Colonic mucosa (tissue), 4 donors: ENCODE results near the gene MAPRE3. TPM values are rescaled to one million over a fixed set of nuclear protein-coding genes. Genes with fewer than 3 reads are reported as not detected.
"Not testable (repeated sequence)": the region's sequence is repeated elsewhere in the genome, so short reads cannot be mapped to it uniquely, and the experiment has no call there.

Source experiments
- DNase-seq: peaks from one replicate; pipeline ENCODE4 v3.0.0-alpha.2; 2020
- H3K27ac ChIP-seq: fragments of 200-600 bp; one replicate; pipeline ENCODE4 v1.8.0; 2021
- H3K27me3 ChIP-seq: fragments of 200-600 bp; one replicate; pipeline ENCODE4 v1.8.0; 2021
- H3K36me3 ChIP-seq: fragments of 200-600 bp; one replicate; pipeline ENCODE4 v1.8.0; 2021
- H3K4me1 ChIP-seq: fragments of 200-600 bp; one replicate; pipeline ENCODE4 v1.8.0; 2021; ENCODE audit warnings: mild to moderate bottlenecking
- H3K4me3 ChIP-seq: fragments of 200-600 bp; one replicate; pipeline ENCODE4 v1.8.0; 2021
- H3K9ac ChIP-seq, 2 donors: one replicate each; pipeline ENCODE4 v1.7.0; 2013; ENCODE audit warnings: control low read depth in 2 of 2, low read depth in 2 of 2, low read length in 2 of 2
- H3K9me3 ChIP-seq: fragments of 200-600 bp; one replicate; pipeline ENCODE4 v1.8.0; 2021
- intact Hi-C: fragments of 100-400 bp; cut with DNase I; formaldehyde crosslinking; loops from one replicate; pipeline ENCODE4 v1.14.1; 2022
- total RNA-seq, 2 donors: library from RNA; stranded (reverse); fragmentation: NEBNext Ultra II Directional in 1 of 2; extraction: Animal tissue kit (Norgen Biotek cat#: 25700) in 1 of 2; gene quantifications; one replicate each; pipeline ENCODE4 v1.2.1, GENCODE V29; 2021
- TF ChIP-seq, protein P1 (sequence below): fragments of 200-600 bp; IDR thresholded peaks from one replicate; pipeline ENCODE4 v1.8.0; 2022; ENCODE audit warnings: antibody characterized with exemption, mild to moderate bottlenecking
- donor health status: healthy.
- donor health status: DM: no; HTN: no; CAD: no.
- donor health status: DM: no; HTN: no; CAD: no.

The MAPRE3 gene
- total RNA-seq: 10 to 100 TPM; 21.6 to 22.0 TPM

DNA sequence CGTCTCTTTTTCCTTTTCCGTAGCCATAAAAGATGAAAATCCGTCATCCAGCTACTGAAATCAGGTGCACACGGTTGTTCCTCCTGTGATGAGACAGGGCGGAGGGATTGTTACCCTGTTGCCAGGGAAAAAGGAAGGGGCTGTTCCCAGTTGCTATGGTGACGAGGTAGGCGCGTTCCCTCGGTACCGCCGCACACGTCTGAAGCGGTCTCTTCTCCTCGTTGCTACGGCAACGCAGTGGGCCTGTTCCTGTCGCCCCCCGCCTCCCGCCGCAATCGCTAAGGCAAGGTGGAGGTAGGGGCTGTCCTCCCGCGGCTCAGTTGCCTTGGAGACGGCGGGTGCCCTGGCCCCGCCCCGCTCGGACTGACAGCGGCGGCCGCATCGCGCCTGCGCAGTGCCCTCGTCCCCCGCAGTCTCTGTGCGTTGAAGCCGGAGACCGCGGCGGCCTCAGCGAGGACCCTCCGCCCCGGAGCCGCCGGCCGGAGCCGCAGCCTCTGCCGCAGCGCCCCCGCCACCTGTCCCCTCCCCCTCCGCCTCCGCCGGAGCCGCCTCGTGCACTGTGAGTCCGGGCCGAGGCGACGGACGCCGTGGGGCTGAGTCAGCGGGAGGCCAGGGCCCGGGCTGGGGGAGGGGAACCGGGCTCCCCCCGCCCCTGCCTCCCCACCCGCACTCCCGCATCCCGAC is at the start of gene MAPRE3:
MAPRE3 (plus strand) TSS at position 394 of the 684 bp plus-strand sequence. CDS start 51,582 bp downstream, outside the sequence.
- Histone ChIP-seq H3K4me1 (no peaks in the 10 kb centered on the region), H3K9me3 (no peaks in the 10 kb centered on the region), H3K36me3 (no peaks in the 10 kb centered on the region), H3K27ac (peak within 1 kb of the TSS; percentile 40), H3K9ac (peak within 1 kb of the TSS; percentile 48 to 67), H3K27me3 (no peaks in the 10 kb centered on the region), H3K4me3 (peak within 1 kb of the TSS; percentile 73)
- DNase-seq: peak; percentile 85
- TF ChIP-seq, protein P1, sequence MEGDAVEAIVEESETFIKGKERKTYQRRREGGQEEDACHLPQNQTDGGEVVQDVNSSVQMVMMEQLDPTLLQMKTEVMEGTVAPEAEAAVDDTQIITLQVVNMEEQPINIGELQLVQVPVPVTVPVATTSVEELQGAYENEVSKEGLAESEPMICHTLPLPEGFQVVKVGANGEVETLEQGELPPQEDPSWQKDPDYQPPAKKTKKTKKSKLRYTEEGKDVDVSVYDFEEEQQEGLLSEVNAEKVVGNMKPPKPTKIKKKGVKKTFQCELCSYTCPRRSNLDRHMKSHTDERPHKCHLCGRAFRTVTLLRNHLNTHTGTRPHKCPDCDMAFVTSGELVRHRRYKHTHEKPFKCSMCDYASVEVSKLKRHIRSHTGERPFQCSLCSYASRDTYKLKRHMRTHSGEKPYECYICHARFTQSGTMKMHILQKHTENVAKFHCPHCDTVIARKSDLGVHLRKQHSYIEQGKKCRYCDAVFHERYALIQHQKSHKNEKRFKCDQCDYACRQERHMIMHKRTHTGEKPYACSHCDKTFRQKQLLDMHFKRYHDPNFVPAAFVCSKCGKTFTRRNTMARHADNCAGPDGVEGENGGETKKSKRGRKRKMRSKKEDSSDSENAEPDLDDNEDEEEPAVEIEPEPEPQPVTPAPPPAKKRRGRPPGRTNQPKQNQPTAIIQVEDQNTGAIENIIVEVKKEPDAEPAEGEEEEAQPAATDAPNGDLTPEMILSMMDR: no peak
- intact Hi-C loops: no loop called here

DNA sequence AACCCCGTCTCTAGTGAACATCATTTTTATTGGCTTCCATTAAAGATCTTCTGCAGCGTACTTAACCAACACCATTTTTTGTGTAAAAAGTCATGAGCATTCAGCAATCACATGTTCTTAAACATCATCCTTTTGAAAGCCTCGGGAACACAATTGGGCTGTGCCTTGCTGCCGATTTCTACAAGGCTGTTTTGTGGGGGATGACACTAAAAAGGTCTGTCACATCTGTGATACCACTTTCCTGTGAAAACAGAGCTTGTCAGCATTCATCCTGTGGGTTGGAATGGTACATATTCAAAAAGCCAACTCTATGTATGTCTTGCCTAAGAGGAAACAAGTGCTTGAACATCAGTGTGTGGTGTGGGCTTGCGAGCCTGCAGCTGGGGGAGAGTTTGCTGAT is 49.1 kb upstream of the MAPRE3 start:
- DNase-seq: no peak
- intact Hi-C loops: no loop called here
- no peaks in the 10 kb centered on the region for H3K36me3 ChIP-seq
- H3K9ac ChIP-seq: no peak overlapping the region
- no peaks in the 10 kb centered on the region for H3K9me3 ChIP-seq
- H3K27ac ChIP-seq: no peak overlapping the region
- no peak overlapping the region for H3K4me3 ChIP-seq
- no peaks in the 10 kb centered on the region for H3K4me1 ChIP-seq
- no peaks in the 10 kb centered on the region for H3K27me3 ChIP-seq
- TF ChIP-seq, protein P1: no peak

DNA sequence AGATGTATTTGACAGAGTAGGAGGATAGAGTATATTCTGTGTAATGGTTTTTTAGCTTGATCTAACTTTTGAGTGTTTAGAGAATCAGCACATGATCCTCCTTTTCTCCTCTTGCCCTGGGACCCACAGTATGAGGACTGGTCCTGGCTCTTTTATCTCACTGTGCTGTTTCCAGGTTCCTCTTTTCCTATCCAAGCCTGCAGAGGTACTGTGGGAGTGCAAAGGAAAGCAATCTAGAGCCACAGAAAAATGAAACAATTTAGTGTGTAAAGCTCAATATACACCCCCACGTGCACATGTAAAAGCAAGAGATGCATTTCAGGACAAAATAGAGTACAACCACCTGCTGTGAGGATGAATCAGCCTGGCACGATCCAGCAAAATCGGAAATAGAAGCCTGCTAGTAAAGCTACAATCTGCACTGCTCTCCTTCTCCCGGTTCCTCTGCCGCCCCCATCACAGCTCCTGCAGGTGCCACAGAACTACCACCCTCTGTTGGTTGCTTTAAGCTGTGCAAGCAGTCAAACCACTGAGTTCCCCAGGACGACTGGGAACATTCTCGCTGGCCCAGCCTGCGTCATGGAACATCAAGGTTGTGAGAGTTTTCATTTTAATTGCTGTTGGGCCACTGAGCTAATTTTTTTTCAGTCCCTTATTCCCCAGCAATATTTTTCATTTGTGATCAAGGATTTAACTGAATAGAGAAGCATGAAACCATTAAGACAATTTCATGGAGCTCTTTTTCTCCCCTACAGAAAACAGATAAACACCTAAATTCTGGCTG is 47.8 kb upstream of the MAPRE3 start:
- H3K9me3 ChIP-seq: no peaks in the 10 kb centered on the region
- H3K36me3 ChIP-seq: no peaks in the 10 kb centered on the region
- DNase-seq: peak; percentile 26
- intact Hi-C loops: no loop called here
- TF ChIP-seq, protein P1: peak; percentile 47
- H3K4me1 ChIP-seq: no peaks in the 10 kb centered on the region
- no peak overlapping the region for H3K4me3 ChIP-seq
- no peaks in the 10 kb centered on the region for H3K27me3 ChIP-seq
- H3K9ac ChIP-seq: no peak overlapping the region
- no peak overlapping the region for H3K27ac ChIP-seq

DNA sequence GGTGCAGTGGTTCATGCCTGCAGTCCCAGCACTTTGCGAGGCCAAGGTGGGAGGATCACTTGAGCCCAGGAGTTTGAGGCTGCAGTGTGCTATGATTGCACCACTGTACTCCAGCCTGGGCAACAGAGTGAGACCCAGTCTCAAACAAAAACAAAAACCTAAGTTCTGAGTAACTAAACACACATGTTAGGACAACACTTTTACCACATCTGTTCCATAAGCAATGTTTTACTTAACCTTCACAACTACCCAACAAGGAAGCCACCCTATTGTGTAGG is 47.3 kb upstream of the MAPRE3 start:
- DNase-seq, H3K4me1 ChIP-seq, H3K4me3 ChIP-seq, H3K9me3 ChIP-seq, H3K27me3 ChIP-seq, H3K9ac ChIP-seq, H3K36me3 ChIP-seq, H3K27ac ChIP-seq, intact Hi-C loops: not testable (repeated sequence)

DNA sequence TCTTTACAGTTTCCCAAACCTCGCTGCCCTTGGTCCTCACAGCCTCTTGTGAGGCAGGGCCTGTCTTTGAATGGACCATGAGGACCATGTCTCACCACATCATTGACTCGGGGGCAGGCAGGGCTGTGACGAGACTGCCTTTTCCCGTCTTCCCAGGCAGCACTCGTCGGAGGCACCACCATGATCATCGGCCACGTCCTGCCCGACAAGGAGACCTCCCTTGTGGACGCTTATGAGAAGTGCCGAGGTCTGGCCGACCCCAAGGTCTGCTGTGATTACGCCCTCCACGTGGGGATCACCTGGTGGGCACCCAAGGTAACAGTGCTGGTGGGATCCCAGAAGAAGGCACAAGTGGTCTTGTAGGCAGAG is 45.7 kb upstream of the MAPRE3 start:
- Histone ChIP-seq H3K9ac (no peak overlapping the region), H3K27ac (no peak overlapping the region), H3K9me3 (no peaks in the 10 kb centered on the region), H3K27me3 (no peaks in the 10 kb centered on the region), H3K4me1 (no peaks in the 10 kb centered on the region), H3K36me3 (no peaks in the 10 kb centered on the region), H3K4me3 (no peak overlapping the region)
- no peak for DNase-seq
- intact Hi-C loops: no loop called here
- TF ChIP-seq, protein P1: no peak
